Activated gamma-delta T cell treated with Interleukin-2 at 50 U/mL for 16 hours (primary cell): ENCODE results near the gene SLC10A2.

Source experiments
- DNase-seq: peaks from one replicate; pipeline ENCODE4 v3.0.0-alpha.2; 2020

Gene SLC10A2

GRCh38 chr13:103044056-103044455, 22.2 kb downstream of the SLC10A2 start:
- no peak for DNase-seq

GRCh38 chr13:103040006-103040405, 26.2 kb downstream of the SLC10A2 start:
- DNase-seq = no peak

DNA sequence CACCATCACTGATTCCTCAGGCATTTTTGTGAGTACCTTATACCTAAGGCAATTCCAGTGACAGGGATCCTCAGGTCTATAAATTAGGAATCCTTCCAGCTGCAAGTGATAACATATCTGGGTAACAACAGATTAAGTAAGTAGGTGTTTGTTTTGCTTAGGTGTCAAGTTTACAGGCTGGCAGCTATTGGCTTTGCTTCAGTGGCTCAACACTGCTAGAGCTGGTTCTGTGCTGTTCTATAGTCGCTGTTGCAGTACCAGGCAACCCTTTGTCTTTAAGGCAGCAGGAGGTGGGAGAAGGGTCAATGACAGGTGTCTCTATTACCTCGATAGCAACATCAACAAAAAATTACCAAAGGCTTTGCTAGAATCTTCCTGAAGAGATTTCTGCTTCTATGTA, 27.0 kb downstream of the SLC10A2 start:
- DNase-seq = no peak

DNA sequence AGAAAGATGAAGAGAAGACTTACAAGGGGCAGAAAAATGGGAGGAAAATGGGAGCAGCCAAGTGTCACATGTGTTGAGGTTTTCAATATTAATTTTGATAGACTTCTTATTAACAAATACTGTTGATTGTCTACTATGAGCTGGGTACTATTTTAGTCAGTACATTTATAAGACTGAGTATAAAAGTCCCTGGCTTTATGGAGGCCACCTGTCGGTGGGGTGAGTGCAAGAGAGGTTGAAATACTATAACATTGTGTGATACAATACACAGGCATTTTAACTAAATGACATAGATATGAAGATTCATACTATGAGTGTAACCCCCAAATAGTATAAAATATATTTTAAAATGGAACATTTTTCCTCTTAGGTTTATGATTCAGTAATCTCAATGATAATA, 29.9 kb downstream of the SLC10A2 start:
- DNase-seq = no peak

DNA sequence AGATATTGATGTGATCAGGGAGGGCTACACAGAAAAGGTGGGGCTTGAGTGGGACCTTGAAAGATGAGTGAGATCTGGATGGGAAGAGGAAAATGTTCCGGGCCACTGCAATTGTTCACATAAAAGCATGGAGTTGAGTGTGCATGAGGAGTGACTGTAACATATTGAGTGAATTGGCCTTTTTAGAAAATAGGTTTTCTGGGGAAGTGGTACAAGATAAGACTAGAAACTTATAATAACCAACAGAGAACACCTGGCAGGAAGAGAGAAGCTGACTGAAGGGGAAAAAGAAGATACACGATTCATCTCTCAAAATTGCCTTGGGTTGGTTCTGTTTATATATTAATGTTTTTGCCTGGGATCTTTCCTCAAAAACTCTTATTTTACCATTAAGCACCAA, 32.2 kb downstream of the SLC10A2 start:
- DNase-seq = no peak

- DNase-seq = no peak
Observed at GRCh38 chr13:103031332-103031873, 34.8 kb downstream of the SLC10A2 start.

GRCh38 chr13:103030776-103031175, 35.4 kb downstream of the SLC10A2 start:
- DNase-seq = no peak

DNA sequence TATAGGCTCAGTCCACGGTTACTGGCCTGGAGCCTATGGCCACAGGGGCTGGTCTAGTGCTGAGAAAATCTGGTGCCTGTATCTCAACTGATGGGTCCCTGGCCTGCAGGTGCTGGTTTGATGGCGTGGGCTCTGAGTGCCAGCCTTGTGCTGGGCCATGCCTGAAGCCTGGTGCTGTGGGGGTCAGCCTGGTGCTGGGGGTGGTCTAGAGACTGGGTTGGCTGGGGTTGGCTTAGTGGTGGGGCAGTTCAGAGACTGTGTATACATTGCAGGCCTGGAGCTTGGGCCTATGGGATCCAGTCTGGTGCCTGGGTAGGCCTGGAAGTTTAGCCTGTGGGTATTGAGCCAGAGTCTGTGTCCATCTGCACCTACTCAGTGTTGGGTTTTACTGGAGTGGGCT, 36.4 kb downstream of the SLC10A2 start:
- no peak for DNase-seq

DNA sequence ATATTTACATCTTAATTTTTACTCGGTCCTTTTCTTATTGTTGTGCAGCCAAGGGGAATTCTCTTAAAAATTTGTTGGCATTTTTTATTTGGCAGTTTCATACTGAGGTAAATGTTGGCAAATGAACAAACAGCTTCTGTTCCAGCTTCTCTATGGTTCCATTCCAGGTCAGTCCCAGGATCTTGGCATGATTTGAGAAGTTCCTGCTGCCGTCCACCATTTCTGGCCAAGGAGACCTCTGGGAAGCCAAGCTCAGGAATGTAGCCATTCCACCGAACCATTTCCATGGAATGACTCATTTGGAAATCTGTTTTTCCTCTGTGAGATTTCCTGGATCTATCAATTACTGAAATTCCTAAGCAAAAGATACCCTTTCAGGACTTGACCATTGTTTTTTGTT, 43.9 kb downstream of the SLC10A2 start:
- no peak for DNase-seq

GRCh38 chr13:103018556-103018955, 47.7 kb downstream of the SLC10A2 start:
- no peak for DNase-seq

DNA sequence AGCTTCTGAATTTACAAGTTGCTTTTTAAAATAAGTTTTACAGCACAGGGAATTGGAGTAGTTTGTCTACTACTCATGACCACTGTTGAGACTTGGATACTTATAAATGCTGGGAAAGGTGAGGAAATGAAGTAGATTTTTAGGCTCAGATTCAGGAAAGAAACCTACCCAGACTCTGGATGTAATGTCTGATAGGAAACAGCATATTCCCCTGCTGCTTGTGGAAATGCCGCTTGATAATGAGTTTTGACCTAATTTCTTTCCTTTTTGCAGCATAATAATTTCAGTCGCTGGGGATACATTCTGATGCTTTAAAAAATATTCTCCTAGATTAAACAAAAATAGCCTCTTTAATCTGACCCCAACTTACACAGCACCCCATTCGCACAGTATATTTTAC, 53.6 kb downstream of the SLC10A2 start:
- DNase-seq = no peak

DNA sequence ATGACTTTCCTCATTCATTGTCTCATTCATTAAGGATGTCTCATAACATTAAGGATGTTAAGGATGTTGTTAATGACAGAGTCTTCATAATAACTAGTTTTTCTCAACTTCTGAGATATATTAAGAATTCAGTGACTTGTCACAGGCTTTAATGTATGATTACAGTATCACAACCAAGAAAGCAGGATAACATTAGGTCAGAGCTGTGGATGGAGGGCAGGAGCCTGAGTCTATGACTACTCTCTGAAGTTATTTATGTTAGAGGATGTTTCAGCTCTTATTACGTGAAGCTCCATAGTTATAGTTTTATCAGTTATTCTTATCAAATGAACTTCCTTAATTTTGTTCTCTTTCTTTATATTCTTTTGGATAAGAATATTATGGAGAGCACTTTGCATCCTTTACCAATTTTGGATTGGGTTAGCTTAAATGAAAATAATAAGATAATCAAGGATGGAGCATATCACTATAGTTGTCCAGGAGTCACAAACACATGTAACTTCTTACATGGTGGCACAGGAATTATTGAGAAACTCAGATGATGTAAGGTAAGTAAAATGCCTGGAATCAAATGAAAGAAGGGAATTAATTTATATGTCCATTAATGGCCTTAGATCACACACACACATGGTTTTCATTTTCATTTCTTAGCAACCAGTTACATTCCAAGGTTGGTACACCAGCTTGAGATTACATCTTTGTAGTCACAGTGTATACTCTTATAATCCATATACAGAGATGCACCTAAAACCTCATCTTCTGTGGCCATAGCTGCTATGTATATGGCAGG, 57.0 kb downstream of the SLC10A2 start:
- DNase-seq = no peak

DNA sequence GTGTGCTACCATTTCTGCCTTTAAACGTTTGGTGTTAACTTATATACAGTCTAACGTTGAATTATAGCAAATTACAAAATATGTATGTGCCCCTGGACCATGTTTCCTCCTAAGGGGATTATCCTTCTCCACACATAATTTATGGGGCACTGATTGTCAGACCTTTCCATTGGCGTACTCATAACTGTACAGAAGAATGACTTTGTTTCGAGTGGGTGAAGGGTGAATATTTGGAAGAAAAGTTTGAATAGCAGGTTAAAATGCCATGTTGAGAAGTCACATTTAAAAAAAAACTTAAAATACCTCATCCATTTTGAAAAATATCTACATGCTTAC, 58.8 kb downstream of the SLC10A2 start:
- no peak for DNase-seq

DNA sequence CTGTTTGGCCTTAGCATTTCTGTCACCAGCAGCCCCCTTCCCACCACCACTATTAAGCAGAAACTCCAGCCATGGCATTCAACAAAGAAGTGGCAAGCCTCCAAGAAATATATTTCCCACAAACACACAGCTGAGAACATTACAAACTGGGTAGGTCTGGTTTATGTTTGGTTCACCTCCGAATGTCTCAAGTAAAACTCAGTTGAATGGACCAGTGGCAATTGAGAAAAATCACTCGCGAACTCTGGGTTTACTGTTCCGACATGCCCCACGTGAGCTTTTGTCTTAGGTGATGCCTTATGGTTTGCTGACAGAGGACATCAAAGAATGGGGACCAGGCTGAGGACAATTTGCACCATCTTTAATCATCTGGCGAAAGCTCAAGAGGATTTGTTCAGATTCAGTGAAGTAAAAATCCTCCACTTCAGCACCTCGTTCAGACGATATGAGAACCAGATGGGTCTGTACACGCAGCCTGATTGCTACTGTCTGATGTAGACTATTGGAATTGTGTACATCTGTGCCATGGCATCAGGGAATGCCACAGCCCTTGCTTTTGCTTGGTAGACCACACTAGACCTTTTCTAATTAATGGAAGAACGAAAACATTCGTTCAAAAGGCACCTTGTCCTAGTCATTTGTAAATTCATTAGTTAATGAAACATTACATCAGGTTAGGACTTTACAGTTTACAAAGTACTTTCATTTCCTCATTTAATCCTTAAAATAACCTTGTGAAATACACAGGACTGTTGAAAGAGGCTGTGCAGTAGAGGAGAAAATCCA, 59.4 kb downstream of the SLC10A2 start:
- DNase-seq = no peak

DNA sequence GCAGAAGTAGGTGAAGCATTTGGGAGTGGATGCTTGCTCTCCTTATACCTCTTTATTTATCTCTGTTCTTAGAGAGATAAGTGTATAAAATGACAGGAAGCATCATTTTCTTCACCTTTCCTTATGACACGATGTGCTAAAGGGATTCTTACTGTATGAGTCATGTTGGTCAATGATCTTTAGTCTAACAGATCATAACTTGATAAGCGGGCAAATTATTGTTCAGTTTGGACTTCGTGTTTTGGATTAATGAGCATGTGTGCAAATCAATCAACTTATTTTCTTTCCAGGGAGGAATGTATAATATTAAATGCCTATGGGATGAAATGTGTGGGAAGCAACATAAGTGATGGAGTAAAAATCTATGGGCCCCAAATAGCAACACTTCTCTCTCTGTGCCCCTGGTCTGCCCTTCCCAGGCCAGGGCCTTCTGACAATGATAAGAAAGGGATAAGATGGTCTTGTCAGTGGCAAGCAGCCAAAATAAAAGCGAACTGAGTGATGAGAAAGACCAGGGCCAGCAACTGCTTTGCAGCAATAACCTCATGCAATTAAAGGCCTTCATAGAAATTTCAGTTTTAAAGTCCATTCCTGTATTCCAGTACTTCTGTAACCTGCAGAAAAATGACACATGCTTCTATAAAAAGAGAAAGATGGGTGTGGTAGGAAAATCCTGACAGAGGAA, 61.4 kb downstream of the SLC10A2 start:
- DNase-seq = no peak

DNA sequence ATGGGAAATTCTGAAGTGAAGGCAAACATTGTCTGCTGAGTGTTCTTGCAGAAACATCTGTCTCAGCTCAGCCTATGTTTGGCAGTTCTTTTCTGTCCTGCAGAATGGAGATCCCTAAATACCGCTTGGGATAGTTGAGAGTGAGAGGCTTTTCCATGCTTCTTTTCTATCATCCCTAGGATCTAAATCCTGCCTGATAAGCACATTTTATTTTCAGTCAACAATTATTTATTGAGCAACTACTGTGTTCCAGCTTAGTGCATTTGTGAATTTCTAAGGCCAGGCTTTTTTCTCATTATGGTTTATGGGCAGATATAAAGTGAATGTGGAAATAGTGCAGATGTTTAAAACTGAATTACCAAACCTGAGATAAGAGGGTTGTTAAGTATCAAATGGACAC, 62.6 kb downstream of the SLC10A2 start:
- no peak for DNase-seq

GRCh38 chr13:103002279-103002678, 63.9 kb downstream of the SLC10A2 start:
- no peak for DNase-seq

DNA sequence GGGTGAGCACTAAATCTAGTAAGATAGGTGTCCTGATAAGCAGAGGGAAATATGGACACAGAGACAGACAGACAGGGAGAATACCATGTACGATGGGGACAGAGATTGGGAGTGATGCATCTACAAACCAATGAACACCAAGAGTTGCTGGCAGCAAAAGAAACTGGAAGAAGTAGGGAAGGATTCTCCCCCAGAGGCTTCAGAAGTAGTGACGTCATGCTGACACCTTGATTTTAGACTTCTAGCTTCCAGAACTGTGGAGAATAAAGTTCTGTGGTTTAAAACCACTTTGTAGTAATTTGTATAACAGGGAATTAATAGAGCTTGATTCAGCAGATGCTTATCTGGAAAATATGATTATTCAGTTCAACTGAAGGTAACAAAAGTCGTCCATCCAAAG, 66.1 kb downstream of the SLC10A2 start:
- no peak for DNase-seq

DNA sequence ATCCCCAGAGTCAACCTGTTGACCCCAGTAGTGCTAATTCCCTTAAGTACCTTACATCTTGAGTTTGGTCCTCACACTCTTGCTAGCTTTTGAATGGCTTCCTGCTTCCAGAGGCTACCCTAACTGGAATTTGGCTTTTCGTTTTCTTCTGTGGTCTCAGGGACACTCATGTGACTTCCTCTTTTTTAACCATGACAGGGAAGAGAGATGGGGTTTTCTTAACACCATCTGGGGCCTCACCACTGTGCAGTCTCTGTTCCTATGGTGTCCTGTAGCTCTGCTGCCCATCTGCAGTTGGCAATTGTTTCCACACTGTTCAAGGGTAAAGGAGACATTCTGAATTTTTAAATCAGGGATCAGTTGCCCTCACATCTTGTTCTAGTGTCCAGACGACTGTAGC, 66.7 kb downstream of the SLC10A2 start:
- no peak for DNase-seq
